Breast epithelium (tissue), 3 donors: ENCODE data around the gene ZSCAN26.

ENCODE experiments used
- POLR2A ChIP-seq: fragments of 450-650 bp; IDR thresholded peaks from one replicate; pipeline ENCODE4 v1.6.1; 2016; ENCODE audit warnings: antibody characterized with exemption, mild to moderate bottlenecking, moderate library complexity
- POLR2AphosphoS5 ChIP-seq, 3 donors: sonication (generic); formaldehyde crosslinking; IDR thresholded peaks; one replicate each; pipeline ENCODE4 v1.6.1; 2017; ENCODE audit warnings: antibody characterized with exemption in 3 of 3

DNA sequence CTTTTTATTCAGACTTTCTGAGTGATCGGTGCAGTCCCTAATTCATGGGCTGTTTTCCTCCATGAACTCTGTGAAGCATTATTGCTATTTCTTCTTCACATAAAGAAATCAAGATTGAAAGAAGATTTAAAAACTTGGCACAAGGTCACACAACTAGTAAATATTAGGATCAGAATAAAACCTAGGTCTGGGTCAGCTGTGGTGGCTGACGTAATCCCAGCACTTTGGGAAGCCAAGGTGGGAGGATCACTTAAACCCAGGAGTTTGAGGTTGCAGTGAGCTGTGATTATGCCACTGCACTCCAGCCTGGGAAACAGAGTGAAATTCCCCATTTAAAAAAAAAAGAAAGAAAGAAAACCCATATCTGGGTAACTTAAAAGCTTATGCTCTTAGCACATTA is 40.5 kb upstream of the ZSCAN26 start:
- TF ChIP-seq POLR2A (no peak), POLR2AphosphoS5 (IDR thresholded peaks at IDR 0.05) (no peak)
